Stomach (tissue), 4 donors: ENCODE measurements around the gene LRRC55.

Experiments
- POLR2A ChIP-seq, 4 donors: fragments of 450-650 bp; IDR thresholded peaks; one replicate each; pipeline ENCODE4 v1.6.1; 2016; ENCODE audit warnings: antibody characterized with exemption in 4 of 4, control low read depth in 2 of 4, mild to moderate bottlenecking in 1 of 4, moderate library complexity in 1 of 4
- TF ChIP-seq, protein P1 (sequence below), 7 experiments: fragments of 450-650 bp in 4 of 7; fragments of 200-600 bp in 3 of 7; sonication (generic) in 3 of 7; IDR thresholded peaks; one replicate each; pipeline ENCODE4 v1.5.1; 2016 to 2019; ENCODE audit warnings: antibody characterized with exemption in 7 of 7, control low read depth in 2 of 7, mild to moderate bottlenecking in 1 of 7

GRCh38 chr11:57172031-57172430 is 9.7 kb upstream of the LRRC55 start:
- no peak for TF ChIP-seq POLR2A (IDR thresholded peaks at IDR 0.05)
- TF ChIP-seq, protein P1, sequence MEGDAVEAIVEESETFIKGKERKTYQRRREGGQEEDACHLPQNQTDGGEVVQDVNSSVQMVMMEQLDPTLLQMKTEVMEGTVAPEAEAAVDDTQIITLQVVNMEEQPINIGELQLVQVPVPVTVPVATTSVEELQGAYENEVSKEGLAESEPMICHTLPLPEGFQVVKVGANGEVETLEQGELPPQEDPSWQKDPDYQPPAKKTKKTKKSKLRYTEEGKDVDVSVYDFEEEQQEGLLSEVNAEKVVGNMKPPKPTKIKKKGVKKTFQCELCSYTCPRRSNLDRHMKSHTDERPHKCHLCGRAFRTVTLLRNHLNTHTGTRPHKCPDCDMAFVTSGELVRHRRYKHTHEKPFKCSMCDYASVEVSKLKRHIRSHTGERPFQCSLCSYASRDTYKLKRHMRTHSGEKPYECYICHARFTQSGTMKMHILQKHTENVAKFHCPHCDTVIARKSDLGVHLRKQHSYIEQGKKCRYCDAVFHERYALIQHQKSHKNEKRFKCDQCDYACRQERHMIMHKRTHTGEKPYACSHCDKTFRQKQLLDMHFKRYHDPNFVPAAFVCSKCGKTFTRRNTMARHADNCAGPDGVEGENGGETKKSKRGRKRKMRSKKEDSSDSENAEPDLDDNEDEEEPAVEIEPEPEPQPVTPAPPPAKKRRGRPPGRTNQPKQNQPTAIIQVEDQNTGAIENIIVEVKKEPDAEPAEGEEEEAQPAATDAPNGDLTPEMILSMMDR (IDR thresholded peaks at IDR 0.05): no peak
